GM12874 (cell line): ENCODE measurements around the gene ZNF605.

Source experiments
- CTCF ChIP-seq: IDR thresholded peaks from 2 replicates; pipeline ENCODE4 v1.5.1; 2011; ENCODE audit warnings: low read depth, mild to moderate bottlenecking, control low read depth, low read length, moderate library complexity; ENCODE audit not compliant: insufficient read depth

Gene ZNF605

GRCh38 chr12:132886529-132887477 lies 69.3 kb downstream of the ZNF605 start:
- TF ChIP-seq CTCF = no peak

- TF ChIP-seq CTCF = no peak
Measured at GRCh38 chr12:132881818-132882217, 74.3 kb downstream of the ZNF605 start.

GRCh38 chr12:132874175-132874574 lies 81.9 kb downstream of the ZNF605 start:
- no peak for TF ChIP-seq CTCF

GRCh38 chr12:132873724-132874123 lies 82.4 kb downstream of the ZNF605 start:
- no peak for TF ChIP-seq CTCF

- TF ChIP-seq CTCF = no peak
Measured at GRCh38 chr12:132872975-132873421, 83.1 kb downstream of the ZNF605 start.

GRCh38 chr12:132872073-132872855 lies 83.8 kb downstream of the ZNF605 start:
- no peak for TF ChIP-seq CTCF

- no peak for TF ChIP-seq CTCF
Measured at GRCh38 chr12:132869551-132869950, 86.6 kb downstream of the ZNF605 start.
